ENCODE data around the gene LRRC14B. TPM values are rescaled to one million over a fixed set of nuclear protein-coding genes. Genes with fewer than 3 reads are reported as not detected.
"Not testable (repeated sequence)": the region's sequence is repeated elsewhere in the genome, so short reads cannot be mapped to it uniquely, and the experiment has no call there.

The LRRC14B gene
- total RNA-seq, 1 donor from 2014 or later: not detected

- intact Hi-C loops (cut with micrococcal nuclease): no loop called here
Measured at GRCh38 chr5:160173-160510, 31.2 kb upstream of the LRRC14B start.

- intact Hi-C loops (cut with micrococcal nuclease): no loop called here
Measured at GRCh38 chr5:160921-161802, 30.1 kb upstream of the LRRC14B start.

GRCh38 chr5:161803-162110, 29.5 kb upstream of the LRRC14B start:
- intact Hi-C loops (cut with micrococcal nuclease): no loop called here

GRCh38 chr5:162190-162564, 29.1 kb upstream of the LRRC14B start:
- intact Hi-C loops (cut with micrococcal nuclease): no loop called here

- intact Hi-C loops (cut with micrococcal nuclease): no loop called here
Measured at GRCh38 chr5:162565-163337, 28.5 kb upstream of the LRRC14B start.

- intact Hi-C loops (cut with micrococcal nuclease): no loop called here
Measured at GRCh38 chr5:163338-163620, 28.0 kb upstream of the LRRC14B start.

- intact Hi-C loops (cut with micrococcal nuclease): no loop called here
Measured at GRCh38 chr5:163841-164240, 27.5 kb upstream of the LRRC14B start.

- intact Hi-C loops (cut with micrococcal nuclease): no loop called here
Measured at GRCh38 chr5:164244-164643, 27.1 kb upstream of the LRRC14B start.

GRCh38 chr5:164783-165182, 26.5 kb upstream of the LRRC14B start:
- intact Hi-C loops (cut with micrococcal nuclease): not testable (repeated sequence)

GRCh38 chr5:166441-167372, 24.6 kb upstream of the LRRC14B start:
- intact Hi-C loops (cut with micrococcal nuclease): no loop called here

- intact Hi-C loops (cut with micrococcal nuclease): no loop called here
Measured at GRCh38 chr5:167511-167910, 23.8 kb upstream of the LRRC14B start.

- intact Hi-C loops (cut with micrococcal nuclease): no loop called here
Measured at GRCh38 chr5:167982-168660, 23.2 kb upstream of the LRRC14B start.

- intact Hi-C loops (cut with micrococcal nuclease): no loop called here
Measured at GRCh38 chr5:169071-169727, 22.1 kb upstream of the LRRC14B start.

GRCh38 chr5:169728-170094, 21.6 kb upstream of the LRRC14B start:
- intact Hi-C loops (cut with micrococcal nuclease): no loop called here

- intact Hi-C loops (cut with micrococcal nuclease): no loop called here
Measured at GRCh38 chr5:170971-171800, 20.1 kb upstream of the LRRC14B start.

GRCh38 chr5:171801-172331, 19.4 kb upstream of the LRRC14B start:
- intact Hi-C loops (cut with micrococcal nuclease): no loop called here

GRCh38 chr5:172421-172820, 18.9 kb upstream of the LRRC14B start:
- intact Hi-C loops (cut with micrococcal nuclease): no loop called here

- intact Hi-C loops (cut with micrococcal nuclease): no loop called here
Measured at GRCh38 chr5:172841-173251, 18.4 kb upstream of the LRRC14B start.

GRCh38 chr5:173392-174290, 17.7 kb upstream of the LRRC14B start:
- intact Hi-C loops (cut with micrococcal nuclease): no loop called here

Measured in T-helper 2 cell treated with Interferon-gamma antibody and Interleukin-4, amounts not matched to agents 100 ng/mL and 5 ng/mL, for 36 hours (primary cell).